Measurements from ENCODE around the gene TAS1R3.

TAS1R3 gene

GRCh38 chr1:1371746-1372711 lies 40.9 kb downstream of the TAS1R3 start:
- peak; percentile 79 for DNase-seq

GRCh38 chr1:1373051-1373814 lies 42.2 kb downstream of the TAS1R3 start:
- peak; percentile 42 for DNase-seq

DNA sequence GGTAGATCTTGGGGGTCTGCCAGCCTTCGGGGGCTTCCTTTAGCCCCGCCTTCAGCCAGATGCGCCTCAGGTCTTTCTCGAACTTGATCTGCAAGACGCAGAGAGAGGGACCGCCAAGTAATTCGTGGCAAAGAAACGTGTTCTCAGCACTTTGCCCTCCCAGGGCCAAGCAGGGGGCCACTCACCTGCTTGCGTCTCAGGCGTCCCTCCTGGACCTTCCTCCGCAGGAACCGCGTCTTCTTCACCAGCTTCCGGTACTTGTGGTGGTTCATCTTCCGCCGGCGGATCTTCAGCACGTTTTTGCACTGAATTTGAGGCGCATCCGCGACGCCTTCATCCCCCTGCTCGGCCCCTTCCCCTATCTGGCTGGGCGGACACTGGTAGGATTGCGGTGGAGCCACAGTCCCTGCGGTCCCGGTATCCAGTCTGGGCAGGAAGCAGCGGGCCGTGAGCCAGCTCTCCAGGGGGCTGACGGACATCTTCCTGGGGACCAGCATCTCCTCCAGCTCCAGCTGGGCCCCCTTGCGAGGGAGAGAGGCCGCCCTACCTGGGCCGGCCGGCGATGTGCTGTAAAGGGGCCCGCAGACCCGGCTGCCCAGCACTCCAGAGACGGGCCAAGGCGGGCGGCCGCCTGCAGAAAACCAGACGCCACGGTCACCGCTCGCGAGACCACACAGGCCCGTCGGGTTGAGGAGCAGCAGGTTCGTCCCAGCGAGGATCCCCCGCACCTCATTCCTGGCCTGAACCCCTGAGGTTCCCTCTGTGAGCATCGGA lies 42.9 kb downstream of the TAS1R3 start:
- DNase-seq, result no peak

GRCh38 chr1:1374589-1374928 lies 43.5 kb downstream of the TAS1R3 start:
- peak; percentile 44 for DNase-seq

- peak; percentile 99 for DNase-seq
Measured at GRCh38 chr1:1374929-1375662, 44.0 kb downstream of the TAS1R3 start, which contains the start of gene AURKAIP1. AURKAIP1 (minus strand) TSS chr1:1375207; CDS start chr1:1374756, 451 bp downstream.

DNA sequence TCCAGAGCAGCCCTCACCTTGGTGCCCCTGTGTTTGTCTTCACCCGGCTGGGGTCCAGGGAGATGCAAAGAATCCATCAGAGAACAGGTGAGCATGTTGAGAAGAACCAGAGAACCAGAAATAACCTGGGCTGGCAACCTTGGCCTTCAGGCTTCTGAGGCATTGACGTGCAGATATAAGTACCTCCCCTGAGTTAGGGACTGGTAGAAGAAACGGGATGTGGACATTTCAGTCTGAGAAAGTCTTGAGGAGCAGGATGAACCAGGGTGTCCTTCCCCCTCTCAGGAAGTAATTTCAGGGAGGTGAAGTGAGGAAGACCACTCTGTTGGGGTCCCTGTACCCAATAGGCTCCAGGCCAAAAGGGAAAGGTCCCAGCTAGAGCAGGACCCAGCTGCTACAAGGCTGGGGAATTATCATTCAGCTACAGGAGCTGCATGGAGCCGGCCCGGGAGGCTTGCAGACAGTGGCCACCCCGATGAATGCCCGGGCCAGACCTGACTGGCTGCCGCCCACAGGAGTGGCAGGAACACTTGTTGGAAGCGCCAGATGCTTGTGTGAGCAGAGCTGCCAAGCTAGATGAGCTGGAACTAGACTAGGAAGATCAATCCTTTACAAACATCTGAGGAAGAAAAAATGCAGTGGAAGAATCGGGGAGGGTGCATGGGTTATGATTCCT lies 45.6 kb downstream of the TAS1R3 start:
- DNase-seq, result no peak

DNA sequence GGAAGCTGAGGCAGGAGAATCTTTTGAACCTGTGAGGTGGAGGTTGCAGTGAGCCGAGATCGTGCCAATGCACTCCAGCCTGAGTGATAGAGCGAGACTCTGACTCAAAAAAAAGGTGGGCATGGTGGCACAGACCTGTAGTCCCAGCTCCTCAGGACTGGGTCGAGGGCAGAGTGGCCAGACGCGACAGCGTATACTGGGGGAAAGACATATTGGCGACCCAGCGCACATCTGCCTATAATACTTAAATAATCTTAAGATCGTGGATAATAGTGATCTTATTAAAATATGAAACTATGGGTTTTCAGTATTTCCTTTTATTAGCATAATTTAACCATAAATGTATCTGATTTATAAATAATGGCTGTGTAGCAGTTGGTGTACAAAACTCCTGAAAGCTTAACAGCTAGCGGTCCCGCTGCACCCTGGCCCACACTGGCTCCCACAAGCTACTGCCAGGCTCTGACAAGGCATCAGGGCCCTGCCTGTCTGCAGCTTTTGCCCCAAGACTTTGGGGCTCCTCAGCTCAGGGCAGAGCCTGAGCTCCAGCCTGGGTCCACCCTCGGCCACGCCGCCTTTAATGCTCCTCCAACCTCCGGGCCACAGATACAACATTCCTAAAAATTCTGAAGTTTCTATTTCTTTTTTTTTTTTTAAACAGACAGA lies 46.6 kb downstream of the TAS1R3 start:
- DNase-seq, result no peak

DNA sequence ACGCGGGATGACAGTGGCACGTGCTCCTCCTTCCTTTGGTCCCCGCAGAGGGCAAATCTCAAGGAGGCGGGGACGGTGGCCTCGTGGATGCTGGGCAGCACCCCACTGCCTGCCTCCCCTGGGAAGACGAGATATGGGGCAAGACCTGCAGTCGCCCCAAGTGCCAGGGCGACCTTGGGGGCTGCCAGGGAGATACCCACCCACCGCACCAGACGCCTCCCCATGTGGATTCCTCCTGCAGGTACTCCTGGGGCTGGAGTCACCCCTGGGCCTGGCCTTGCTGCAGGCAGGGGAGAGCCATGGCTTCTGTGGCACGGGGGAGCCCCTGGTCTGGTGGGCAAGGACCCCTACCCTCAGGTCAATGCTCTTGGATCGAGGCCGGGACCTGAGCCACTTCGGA lies 49.8 kb downstream of the TAS1R3 start:
- DNase-seq, result no peak

DNA sequence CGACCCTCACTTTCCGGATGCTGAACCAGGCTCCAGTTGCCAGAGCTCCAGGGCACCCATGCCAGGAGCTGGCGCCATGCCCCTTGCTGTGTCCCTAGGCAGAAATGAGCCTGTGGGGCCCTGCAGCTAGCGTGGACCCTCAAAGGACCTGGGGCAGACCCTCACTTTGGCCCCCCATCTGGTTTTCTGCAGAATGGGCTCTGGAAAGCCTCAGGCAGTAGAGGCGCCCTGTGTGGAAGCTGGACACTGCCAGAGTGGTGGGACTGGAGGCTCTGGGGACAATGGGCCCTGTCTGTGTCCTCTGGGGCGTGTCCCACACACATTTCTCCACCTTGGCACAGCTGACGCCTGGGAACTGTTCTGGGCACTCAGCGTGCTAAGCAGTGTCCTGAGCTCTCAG lies 50.2 kb downstream of the TAS1R3 start:
- no peak for DNase-seq
